GM12892 (cell line): Measurements from ENCODE around the gene KLK8.

Experiments used
- POLR2A ChIP-seq: IDR thresholded peaks from 2 replicates; pipeline ENCODE4 v1.6.1; 2011; ENCODE audit warnings: low read depth, low read length, control low read depth
- POLR2AphosphoS5 ChIP-seq: IDR thresholded peaks from 2 replicates; pipeline ENCODE4 v1.6.1; 2011; ENCODE audit warnings: low read depth, low read length, control low read depth
- TAF1 ChIP-seq: IDR thresholded peaks from 2 replicates; pipeline ENCODE4 v1.6.1; 2011; ENCODE audit warnings: low read depth, mild to moderate bottlenecking, control low read depth, low read length, borderline replicate concordance

DNA sequence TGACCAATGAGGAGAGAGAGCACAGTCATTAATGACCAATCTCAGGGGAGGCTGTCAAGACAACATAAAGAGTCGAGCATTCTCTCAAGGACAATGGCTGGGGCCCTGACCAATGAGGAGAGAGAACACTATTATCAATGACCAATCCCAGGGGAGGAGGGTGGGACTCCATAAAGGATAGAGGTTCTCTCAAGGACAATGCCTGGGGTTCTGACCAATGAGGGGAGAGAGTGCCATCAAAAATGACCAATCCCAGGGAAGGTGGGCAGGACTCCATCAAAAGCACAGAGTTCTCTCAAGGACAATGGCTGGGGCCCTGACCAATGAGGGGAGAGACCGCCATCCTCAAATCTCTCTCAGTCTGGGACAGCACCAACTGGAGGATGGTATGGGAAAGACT lies 28.3 kb upstream of the KLK8 start:
- TF ChIP-seq POLR2A, result no peak
- no peak for TF ChIP-seq POLR2AphosphoS5
- TF ChIP-seq TAF1, result no peak
